Bronchial epithelial cell (primary cell): ENCODE results near the gene DOCK8. TPM values are rescaled to one million over a fixed set of nuclear protein-coding genes. Genes with fewer than 3 reads are reported as not detected.

Experiments
- DNase-seq: peaks from one replicate; pipeline ENCODE4 v3.0.0-alpha.2; 2010; ENCODE audit warnings: low read depth
- FAIRE-seq: peaks from 2 replicates; lab custom pipeline; 2011; peaks lifted over from hg19 to GRCh38; lab: Jason Lieb, UNC
- H3K27me3 ChIP-seq: 2 replicates; pipeline ENCODE4 v1.5.1; 2011; ENCODE audit warnings: low read length; ENCODE audit not compliant: control insufficient read depth, insufficient read depth
- H3K36me3 ChIP-seq: 2 replicates; pipeline ENCODE4 v1.5.1; 2011; ENCODE audit warnings: low read length; ENCODE audit not compliant: control insufficient read depth, insufficient read depth
- H3K4me3 ChIP-seq: 2 replicates; pipeline ENCODE4 v1.5.1; 2011; ENCODE audit warnings: mild to moderate bottlenecking, low read depth, low read length, control low read depth
- CTCF ChIP-seq: IDR thresholded peaks from 2 replicates; pipeline ENCODE4 v1.5.1; 2011; ENCODE audit warnings: mild to moderate bottlenecking, moderate library complexity, low read length, control low read depth, inconsistent platforms; ENCODE audit not compliant: insufficient read depth, severe bottlenecking
- total RNA-seq: library from RNA; depleted of rRNA; stranded (reverse); fragments of >200 nt; gene quantifications from 2 replicates; pipeline ENCODE4 v1.2.1, GENCODE V29; 2014

Gene DOCK8
- total RNA-seq, 1 donor from 2014 or later: 0.26 TPM

GRCh38 chr9:438066-438465, 223.4 kb downstream of the DOCK8 start:
- H3K36me3 ChIP-seq: no peaks in the 10 kb centered on the region
- FAIRE-seq (no peak), DNase-seq (no peak)
- no peak overlapping the region for H3K4me3 ChIP-seq
- no peak for TF ChIP-seq CTCF
- H3K27me3 ChIP-seq: no peaks in the 10 kb centered on the region

- H3K27me3 ChIP-seq: no peaks in the 10 kb centered on the region
- H3K36me3 ChIP-seq: no peaks in the 10 kb centered on the region
- DNase-seq (peak; percentile 55), FAIRE-seq (no peak)
- no peak overlapping the region for H3K4me3 ChIP-seq
- no peak for TF ChIP-seq CTCF
Observed at GRCh38 chr9:438961-439768, 224.5 kb downstream of the DOCK8 start.

GRCh38 chr9:441126-441525, 226.5 kb downstream of the DOCK8 start:
- TF ChIP-seq CTCF: no peak
- no peak for FAIRE-seq
- Histone ChIP-seq H3K27me3 (no peaks in the 10 kb centered on the region), H3K36me3 (no peaks in the 10 kb centered on the region), H3K4me3 (no peak overlapping the region)
- no peak for DNase-seq

GRCh38 chr9:444528-444927, 229.9 kb downstream of the DOCK8 start:
- Histone ChIP-seq H3K4me3 (no peak overlapping the region), H3K36me3 (no peaks in the 10 kb centered on the region), H3K27me3 (no peaks in the 10 kb centered on the region)
- no peak for TF ChIP-seq CTCF
- FAIRE-seq (no peak), DNase-seq (peak; percentile 47)

- FAIRE-seq: peak; percentile 72
- no peaks in the 10 kb centered on the region for H3K27me3 ChIP-seq
- no peak overlapping the region for H3K4me3 ChIP-seq
- H3K36me3 ChIP-seq: no peaks in the 10 kb centered on the region
- TF ChIP-seq CTCF: no peak
- peak; percentile 25 for DNase-seq
Observed at GRCh38 chr9:445033-445432, 230.4 kb downstream of the DOCK8 start.
